GM18858 (cell line): ENCODE data around the gene EIF4ENIF1.
A peak's percentile ranks its signal among the peaks of the same experiment; 100 is the strongest.
"Not testable (repeated sequence)": the region's sequence is repeated elsewhere in the genome, so short reads cannot be mapped to it uniquely, and the experiment has no call there.

Source experiments
- ATAC-seq: cut with Tn5 transposase; IDR thresholded peaks from one replicate; pipeline ENCODE4 v1.9.1; 2021; ENCODE audit not compliant: unreplicated experiment

The EIF4ENIF1 gene, protein sequence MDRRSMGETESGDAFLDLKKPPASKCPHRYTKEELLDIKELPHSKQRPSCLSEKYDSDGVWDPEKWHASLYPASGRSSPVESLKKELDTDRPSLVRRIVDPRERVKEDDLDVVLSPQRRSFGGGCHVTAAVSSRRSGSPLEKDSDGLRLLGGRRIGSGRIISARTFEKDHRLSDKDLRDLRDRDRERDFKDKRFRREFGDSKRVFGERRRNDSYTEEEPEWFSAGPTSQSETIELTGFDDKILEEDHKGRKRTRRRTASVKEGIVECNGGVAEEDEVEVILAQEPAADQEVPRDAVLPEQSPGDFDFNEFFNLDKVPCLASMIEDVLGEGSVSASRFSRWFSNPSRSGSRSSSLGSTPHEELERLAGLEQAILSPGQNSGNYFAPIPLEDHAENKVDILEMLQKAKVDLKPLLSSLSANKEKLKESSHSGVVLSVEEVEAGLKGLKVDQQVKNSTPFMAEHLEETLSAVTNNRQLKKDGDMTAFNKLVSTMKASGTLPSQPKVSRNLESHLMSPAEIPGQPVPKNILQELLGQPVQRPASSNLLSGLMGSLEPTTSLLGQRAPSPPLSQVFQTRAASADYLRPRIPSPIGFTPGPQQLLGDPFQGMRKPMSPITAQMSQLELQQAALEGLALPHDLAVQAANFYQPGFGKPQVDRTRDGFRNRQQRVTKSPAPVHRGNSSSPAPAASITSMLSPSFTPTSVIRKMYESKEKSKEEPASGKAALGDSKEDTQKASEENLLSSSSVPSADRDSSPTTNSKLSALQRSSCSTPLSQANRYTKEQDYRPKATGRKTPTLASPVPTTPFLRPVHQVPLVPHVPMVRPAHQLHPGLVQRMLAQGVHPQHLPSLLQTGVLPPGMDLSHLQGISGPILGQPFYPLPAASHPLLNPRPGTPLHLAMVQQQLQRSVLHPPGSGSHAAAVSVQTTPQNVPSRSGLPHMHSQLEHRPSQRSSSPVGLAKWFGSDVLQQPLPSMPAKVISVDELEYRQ

DNA sequence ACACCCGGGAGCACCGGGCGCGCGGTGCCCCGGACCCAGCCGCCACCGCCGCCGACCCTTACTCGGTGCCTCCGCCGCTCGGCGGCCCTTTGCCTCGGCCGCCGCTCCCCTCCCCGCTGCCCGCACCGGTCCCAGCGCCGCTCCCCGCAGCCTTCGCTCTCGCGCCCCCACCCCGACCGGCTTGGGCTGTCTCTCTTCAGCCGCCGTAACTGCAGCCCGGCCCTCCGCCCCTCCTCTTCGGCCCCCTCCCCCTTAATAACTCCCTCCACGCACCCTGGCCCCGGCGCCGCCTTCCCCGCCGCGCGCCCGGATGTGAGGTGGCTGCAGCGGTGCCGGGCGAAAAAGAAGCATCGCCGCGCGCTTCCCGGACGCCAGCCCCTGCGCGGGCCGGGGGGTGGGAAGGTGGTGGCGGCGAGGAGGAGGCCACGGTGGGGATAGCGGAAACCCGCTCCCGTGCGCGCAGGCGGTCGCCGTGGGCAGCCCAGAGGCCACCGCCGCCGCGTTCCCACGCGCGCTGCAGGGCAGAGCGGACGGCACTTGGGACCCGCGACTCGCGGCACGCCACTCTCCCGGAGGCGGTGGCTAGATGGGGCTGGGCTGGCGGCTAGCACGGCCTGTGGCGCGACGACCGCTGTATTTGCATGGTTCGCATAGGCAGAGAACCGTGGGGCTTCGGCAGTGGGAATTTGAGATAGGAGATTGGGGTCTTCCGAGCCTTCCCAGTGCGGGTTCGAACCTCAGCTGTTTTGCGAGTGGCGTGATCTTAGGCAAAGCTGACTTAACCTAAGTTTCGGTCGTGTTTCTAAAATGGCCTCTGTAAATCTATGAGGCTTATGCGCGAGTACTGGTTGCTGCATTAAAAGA is at the start of gene EIF4ENIF1:
TSS of gene EIF4ENIF1 (minus strand) at position 211 of the 864 bp plus-strand sequence. CDS start 1,124 bp downstream, outside the sequence.
- no peak for ATAC-seq

DNA sequence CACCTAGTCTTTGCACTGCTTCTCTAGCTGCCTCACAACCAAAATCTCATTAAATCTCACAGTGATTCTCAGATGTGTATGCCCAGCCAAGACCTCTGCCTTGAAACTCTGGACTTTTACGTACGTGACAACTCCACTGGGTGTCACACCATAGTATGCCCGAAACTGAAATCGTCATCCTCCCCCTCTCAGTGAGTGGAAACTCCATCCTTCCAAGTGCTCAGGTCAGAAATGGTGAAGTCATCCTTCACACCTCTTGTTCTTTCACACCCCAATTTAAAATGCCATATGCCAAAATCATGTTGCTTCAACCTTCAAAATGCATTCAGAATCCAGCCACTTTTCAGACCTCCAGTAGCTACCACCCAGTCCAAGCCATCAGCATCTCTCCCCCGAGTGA is 49.2 kb upstream of the EIF4ENIF1 start:
- no peak for ATAC-seq

DNA sequence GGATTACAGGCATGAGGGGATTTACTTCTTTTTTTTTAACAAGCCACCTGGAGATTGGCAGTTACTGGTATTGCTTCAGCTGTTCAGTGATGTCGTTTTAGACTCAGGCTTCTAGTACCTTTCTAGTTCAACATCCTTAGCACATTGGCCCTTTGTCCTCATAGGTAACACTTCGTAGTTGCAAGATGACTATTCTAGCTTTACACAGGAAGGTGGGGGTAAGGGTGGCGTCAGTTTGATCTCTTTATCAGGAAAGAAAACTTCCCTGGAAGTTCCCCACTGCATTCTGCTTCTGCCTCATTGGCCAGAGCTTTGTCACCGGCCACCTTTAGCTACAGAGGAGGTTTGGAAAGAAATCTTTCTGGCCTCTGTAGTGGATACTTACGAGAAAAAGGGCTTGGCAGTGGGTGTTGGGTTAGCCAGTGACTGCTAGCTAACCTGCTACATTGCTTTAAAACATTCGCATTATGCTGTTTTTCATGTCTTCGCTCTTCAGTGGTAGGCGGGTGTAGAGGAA is 47.4 kb upstream of the EIF4ENIF1 start:
- ATAC-seq, result peak; percentile 43

DNA sequence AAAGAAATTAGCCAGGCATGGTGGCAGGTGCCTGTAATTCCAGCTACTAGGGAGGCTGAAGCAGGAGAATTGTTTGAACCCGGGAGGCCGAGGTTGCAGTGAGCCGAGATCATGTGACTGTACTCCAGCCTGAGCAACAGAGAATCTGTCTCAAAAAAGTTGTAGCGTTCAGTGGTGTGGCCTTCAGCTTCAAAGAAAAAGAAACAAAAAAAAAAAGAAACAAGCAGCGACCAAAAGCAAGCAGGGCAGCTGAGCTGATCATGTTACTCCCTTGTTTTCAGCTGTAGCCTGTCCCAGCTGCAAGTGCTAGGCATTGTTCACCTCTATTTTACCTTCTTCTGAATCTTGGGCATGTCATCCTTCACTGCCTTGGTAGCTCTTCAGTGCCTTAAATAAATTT is 43.7 kb upstream of the EIF4ENIF1 start:
- no peak for ATAC-seq

DNA sequence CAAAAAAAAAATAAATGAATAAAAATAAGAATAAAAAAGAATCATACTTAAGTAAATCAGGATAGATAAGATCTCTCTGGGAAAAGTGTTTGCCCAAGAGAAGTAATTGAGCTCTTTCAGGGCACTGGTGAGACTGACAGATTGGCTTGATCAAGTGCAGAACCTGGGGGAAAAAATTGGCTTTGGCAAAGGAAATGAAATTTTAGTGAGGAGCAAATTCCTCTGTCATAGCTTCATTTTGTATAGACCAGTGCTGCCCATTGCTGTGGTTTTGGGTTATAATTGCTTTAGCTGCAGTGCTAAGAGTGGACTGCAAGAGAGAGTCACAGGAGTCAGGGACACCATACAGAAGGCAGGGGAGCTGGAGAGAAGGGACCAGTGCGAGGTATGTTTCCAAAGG is 42.4 kb upstream of the EIF4ENIF1 start:
- no peak for ATAC-seq

DNA sequence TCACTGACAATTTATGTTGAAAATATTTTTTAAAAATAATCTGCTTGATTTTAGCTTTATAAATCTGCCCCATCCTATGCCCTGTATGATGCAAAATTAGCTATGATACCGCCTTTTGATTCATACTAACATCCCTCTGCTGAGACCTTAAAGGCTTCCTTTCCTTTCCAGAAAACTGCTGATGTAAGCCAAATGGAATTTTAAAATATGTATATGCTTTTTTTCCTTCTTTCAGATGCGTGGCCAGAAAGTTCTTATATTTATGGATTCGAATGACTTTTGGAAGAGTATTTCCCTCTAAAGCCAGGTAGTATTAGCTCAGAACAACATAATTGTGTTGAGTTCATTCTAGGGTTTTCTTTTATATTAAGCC is 41.2 kb upstream of the EIF4ENIF1 start:
- ATAC-seq, result no peak

DNA sequence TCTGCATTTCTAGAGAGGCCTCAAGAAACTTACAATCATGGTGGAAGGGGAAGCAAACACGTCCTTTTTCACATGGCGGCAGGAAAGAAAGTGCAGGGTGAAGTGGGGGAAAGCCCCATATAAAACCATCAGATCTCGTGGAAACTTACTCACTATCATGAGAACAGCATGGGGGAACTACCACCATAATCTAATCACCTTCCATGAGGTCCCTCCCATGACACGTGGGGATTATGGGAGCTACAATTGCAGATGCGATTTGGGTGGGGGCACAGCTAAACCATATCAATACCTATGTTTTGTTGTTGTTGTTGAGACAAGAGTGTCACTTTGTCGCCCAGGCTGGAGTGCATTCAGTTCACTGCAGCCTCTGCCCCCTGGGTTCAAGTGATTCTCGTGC is 36.6 kb upstream of the EIF4ENIF1 start:
- no peak for ATAC-seq

DNA sequence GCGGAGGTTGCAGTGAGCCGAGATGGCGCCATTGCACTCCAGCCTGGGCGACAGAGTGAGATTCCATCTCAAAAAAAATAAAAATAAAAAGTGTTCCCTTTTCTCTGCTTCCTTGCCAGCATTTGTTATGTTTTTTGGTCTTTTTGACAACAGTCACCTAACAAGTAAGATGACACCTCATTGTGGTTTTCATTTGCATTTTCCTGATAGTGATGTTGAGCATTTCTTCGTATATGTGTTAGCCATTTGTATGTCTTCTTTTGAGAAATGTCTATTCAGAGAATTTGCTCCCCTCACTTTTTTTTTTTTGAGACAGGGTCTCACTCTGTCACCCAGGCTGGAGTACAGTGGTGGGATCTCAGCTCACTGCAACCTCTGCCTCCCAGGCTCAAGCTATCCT is 34.5 kb upstream of the EIF4ENIF1 start:
- ATAC-seq, result not testable (repeated sequence)

DNA sequence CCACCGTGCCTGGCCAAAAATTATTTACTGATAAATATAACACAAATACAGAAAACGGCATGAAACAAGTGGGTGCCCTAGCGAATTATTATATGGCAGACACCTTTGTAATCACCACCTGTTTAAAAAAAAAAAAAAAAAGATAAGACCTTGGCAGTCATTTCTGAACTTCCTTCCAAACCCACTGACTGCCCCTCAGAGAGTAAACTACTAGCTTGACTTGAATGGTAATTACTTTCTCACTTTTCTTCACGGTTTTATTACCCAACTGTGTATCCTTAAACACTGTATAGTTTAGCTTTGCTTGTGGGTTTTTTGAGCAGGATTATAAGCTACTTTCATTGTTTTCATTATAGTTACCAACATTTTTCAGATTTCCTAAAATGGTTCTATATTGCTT is 30.4 kb upstream of the EIF4ENIF1 start:
- no peak for ATAC-seq

DNA sequence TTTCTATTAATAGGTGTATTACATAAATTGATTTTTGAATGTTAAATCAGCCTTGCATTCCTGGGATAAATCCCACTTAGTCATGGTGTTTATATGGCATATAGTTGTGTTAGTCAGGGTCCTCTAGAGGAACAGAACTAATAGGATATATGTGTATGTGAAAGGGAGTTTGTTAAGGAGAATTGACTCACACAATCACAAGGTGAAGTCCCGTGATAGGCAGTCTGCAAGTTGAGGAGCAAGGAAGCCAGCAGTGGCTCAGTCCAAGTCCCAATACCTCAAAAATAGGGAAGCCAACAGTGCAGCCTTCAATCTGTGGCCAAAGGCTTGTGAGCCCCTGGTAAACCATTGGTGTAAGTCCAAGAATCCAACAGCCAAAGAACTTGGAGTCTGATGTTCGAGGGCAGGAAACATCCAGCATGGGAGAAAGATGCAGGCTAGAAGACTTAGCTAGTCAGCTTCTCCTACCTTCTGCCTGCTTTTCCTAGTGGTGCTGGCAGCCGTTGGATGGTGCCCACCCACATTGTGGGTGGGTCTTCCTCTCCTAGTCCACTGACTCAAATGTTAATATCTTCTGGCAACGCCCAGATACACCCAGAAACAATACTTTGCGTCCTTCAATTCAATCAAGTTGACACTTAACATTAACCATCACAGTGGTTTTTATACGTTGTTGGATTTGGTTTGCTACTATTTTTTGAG is 19.6 kb upstream of the EIF4ENIF1 start:
- no peak for ATAC-seq

DNA sequence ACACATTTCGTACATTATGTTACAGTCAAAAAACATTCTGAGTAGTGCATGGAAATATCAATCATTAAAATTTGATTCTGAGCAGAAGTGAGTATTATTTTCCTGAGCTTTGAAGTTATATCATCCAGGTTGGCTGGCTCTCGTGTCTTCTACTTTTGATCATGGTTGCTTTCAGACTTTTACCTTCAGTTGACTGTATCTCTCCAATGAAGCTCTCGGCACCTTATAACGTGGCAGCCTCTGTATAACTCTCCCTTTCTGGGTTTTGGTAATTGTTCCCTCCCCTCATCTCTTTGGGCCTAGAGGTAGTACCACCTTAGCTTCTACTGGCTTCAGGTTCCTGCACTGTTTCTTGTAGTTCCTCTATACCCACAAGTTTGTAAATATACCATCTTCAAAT is 18.9 kb upstream of the EIF4ENIF1 start:
- no peak for ATAC-seq

DNA sequence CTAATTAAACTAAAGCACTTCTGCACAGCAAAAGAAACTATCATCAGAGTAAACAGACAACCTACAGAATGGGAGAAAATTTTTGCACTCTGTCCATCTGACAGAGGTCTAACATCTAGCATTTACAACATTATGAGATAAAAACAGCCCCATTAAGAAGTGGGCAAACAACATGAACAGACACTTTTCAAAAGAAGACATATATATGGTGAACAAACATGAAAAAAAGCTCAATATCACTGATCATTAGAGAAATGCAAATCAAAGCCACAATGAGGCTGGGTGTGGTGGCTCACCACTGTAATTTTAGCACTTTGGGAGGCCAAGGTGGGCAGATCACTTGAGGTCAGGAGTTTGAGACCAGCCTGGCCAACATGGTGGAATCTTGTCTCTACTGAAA is 17.9 kb upstream of the EIF4ENIF1 start:
- ATAC-seq, result not testable (repeated sequence)

DNA sequence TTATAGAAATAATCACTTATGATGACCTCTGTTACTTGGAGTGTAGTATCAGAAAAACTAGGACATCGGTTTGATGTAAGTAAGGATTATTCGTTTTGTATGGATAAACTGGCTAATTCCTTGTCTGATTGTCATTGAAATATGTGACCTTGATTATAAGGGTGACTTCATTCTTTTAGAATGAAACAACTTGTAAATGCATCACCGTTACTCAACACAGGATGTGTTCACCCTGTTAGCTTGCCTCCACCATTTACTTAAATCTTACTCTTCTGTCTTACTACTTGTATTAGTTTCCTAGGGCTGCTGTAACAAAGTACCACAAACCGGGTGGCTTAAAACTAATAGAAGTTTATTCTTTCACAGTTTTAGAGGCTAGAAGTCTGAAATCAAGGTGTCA is 14.6 kb upstream of the EIF4ENIF1 start:
- ATAC-seq, result no peak

DNA sequence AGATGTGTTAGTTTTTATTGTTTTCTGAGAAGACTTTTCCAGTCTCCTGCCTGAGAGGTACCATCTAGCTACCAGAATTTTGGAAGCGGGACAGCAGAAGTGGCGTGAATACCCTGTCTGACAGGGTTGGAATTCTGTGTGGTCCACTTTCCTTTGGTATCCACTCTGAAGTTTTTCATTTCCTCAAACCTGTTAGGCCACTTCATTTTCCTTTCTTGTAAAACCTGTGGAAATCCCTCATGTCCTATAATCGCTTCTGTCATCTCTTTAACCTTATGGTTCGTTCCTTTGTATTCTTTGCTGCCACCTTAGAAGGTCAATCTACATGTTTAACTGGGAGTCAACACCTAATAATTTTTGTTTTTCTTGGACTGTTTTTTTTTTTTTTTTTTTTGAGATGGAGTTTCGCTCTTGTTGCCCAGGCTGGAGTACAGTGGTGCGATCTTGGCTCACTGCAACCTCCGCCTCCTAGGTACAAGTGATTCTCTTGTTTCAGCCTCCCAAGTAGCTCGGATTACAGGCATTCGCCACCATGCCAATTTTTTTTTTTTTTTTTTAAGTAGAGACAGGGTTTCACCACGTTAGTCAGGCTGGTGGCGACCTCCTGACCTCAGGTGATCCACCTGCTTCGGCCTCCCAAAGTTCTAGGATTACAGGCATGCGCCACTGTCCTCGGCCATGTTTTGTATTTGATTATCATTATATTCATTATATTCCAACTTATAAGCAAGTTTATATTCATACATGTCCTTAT is 13.7 kb upstream of the EIF4ENIF1 start:
- no peak for ATAC-seq

DNA sequence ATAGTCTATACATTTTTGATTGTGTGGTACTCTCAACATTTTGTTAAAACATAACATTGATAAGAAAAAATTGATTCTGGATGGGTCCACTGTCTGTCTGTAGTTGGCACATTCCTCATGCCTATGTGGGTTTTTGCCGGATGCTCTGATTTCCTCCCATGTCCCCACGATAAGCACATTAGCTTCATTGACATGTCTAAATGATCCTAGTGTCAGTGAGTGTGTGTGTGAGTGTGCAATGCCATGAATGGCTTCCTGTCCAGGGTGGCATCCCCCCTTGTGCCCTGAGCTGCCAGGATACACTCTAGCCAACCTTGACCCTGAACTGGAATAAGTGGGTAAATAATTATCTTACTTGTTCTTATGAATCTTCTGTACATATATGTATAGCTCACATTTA is 12.1 kb upstream of the EIF4ENIF1 start:
- no peak for ATAC-seq

DNA sequence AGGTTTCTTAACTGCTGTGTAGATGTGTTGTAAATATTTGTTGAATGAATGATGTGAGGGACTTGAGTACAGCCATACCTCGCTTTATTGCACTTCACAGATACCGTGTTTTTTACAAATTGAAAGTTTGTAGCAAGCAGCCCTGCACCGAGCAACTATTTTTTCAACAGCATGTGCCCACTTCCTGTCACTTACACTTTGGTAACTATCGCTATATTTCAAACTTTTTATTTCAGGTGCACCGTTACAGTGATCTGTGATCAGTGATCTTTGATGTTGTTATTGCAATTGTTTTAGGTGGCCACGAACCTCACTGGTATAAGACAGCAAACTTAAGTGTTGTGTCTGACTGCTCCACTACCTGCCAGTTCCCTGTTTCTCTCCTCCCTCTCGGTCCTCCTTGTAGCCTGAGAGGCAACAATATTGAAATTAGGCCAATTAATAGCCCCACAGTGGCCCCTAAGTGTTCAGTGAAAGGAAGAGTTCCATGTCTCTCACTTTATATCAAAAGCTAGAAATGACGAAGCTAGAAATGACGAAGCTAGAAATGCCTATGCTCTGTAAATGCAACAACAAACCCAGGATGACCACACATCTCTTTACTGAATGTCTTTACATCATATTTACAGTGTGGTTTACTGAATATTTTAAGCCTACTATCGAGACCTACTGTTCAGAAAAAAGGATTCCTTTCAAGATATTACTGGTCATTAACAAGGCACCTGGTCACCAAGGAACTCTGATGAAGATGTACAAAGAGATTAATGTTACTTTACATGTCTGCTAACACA is 7.7 kb upstream of the EIF4ENIF1 start:
- ATAC-seq, result no peak

DNA sequence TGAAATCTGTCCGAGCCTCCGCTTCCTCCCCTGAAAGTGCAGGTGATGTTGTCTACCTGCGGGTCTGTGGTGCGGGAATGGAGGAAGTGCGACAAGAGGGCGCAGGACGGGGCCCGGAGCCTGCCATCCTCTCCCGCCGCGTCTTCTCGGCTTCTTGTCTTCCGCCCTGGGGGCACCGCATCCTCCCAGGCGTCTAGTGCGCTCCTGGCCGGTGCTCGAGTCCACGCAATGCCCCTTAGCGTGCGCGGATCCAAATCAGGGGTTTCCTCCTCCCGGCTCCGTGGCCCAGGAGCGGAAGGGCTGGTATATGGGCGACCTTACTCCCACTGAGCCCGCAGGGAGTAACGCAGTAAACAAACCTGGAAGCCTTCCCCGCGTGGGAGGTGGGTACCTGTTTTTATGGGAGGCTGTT is 7.1 kb upstream of the EIF4ENIF1 start:
- no peak for ATAC-seq

DNA sequence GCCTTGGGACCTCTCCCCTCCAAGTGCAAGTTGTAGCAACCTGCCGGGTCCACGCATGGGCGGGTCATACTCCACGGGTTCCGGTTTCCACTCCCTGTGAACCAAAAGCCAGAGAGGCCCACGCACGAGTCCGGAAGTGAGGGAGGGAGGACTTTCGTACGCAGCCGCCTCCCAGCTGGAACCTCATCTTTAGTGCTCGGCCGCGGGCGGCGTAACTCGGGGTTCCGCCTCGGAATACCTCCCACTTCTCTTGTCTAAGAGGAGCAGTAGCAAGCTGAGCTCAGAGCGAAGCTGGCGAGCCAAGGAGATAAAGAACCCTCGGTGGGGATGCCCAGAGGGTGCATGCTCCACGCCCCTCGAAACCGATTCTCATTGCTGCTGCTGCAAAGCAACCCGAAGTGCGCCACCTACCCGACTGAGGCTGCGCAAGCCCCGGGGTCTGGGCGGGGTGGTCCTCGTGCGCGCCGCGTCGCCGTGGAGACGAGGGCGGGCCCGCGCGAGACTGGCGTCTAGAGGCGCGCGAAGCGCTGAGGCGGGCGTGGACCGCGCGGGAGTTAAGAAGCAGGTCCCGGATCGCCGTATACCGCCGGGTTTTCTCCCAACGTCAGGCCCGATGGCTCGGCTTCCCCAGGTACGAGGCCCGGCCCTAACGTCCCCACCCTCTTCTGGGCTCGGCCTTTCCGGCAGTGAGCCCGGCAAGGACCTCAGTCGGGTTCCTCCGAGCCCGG is 6.5 kb upstream of the EIF4ENIF1 start, which contains the start of gene SFI1:
TSS of gene SFI1 (plus strand) at position 530 of the 728 bp plus-strand sequence. CDS start 11,749 bp downstream, outside the sequence.
- peak; percentile 58 for ATAC-seq
